GM23338 (cell line): ENCODE measurements around the gene TBCB. TPM values are rescaled to one million over a fixed set of nuclear protein-coding genes. Genes with fewer than 3 reads are reported as not detected.

ENCODE experiments used
- ATAC-seq: fragments of 200-7000 bp; cut with Tn5 transposase; 3 replicates; pipeline ENCODE4 v1.9.1; 2020
- DNase-seq: peaks from one replicate; pipeline ENCODE4 v3.0.0-alpha.2; 2015; ENCODE audit warnings: low spot score
- H2AFZ ChIP-seq: fragments of 200-600 bp; sonication (generic); 2 replicates; pipeline ENCODE4 v1.8.0; 2016; ENCODE audit warnings: antibody characterized with exemption, mild to moderate bottlenecking, moderate library complexity
- H3F3A ChIP-seq: fragments of 200-600 bp; sonication (generic); replicated peaks from 2 replicates; pipeline ENCODE4 v1.8.0; 2017; ENCODE audit warnings: antibody characterized with exemption, mixed run types, low read depth
- H3K27ac ChIP-seq: fragments of 200-600 bp; sonication (generic); 2 replicates; pipeline ENCODE4 v1.6.1; 2016; ENCODE audit warnings: low read depth
- H3K27me3 ChIP-seq: fragments of 200-600 bp; sonication (generic); 2 replicates; pipeline ENCODE4 v1.8.0; 2016; ENCODE audit warnings: mild to moderate bottlenecking, mixed run types, moderate library complexity; ENCODE audit not compliant: insufficient read depth
- H3K36me3 ChIP-seq: fragments of 200-600 bp; sonication (generic); 2 replicates; pipeline ENCODE4 v1.8.0; 2016; ENCODE audit warnings: mild to moderate bottlenecking; ENCODE audit not compliant: insufficient read depth
- H3K4me1 ChIP-seq: fragments of 200-600 bp; sonication (generic); 2 replicates; pipeline ENCODE4 v1.8.0; 2016; ENCODE audit warnings: mild to moderate bottlenecking, moderate library complexity; ENCODE audit not compliant: insufficient read depth
- H3K4me2 ChIP-seq: fragments of 200-600 bp; sonication (generic); 2 replicates; pipeline ENCODE4 v1.7.1; 2017; ENCODE audit warnings: mixed run types
- H3K4me3 ChIP-seq: fragments of 200-600 bp; sonication (generic); 2 replicates; pipeline ENCODE4 v1.6.1; 2016; ENCODE audit warnings: mixed run types
- H3K79me2 ChIP-seq: fragments of 200-600 bp; sonication (generic); replicated peaks from 2 replicates; pipeline ENCODE4 v1.8.0; 2017; ENCODE audit warnings: mild to moderate bottlenecking; ENCODE audit not compliant: insufficient read depth
- H3K9me2 ChIP-seq: fragments of 200-600 bp; sonication (generic); 2 replicates; pipeline ENCODE4 v1.8.0; 2017; ENCODE audit not compliant: insufficient read depth
- H4K20me1 ChIP-seq: fragments of 200-600 bp; sonication (generic); replicated peaks from 2 replicates; pipeline ENCODE4 v1.8.0; 2017; ENCODE audit warnings: mild to moderate bottlenecking; ENCODE audit not compliant: insufficient read depth
- H3K27ac Mint-ChIP-seq: 2 replicates; pipeline ENCODE4 v1.8.0; 2020; ENCODE audit warnings: inconsistent platforms, mild to moderate bottlenecking, moderate library complexity, mixed read lengths
- H3K27me3 Mint-ChIP-seq: 3 replicates; pipeline ENCODE4 v1.8.0; 2022; ENCODE audit warnings: low read depth, mild to moderate bottlenecking, moderate library complexity, mixed read lengths, inconsistent platforms; ENCODE audit not compliant: insufficient read depth, poor library complexity
- H3K36me3 Mint-ChIP-seq: 3 replicates; pipeline ENCODE4 v1.8.0; 2021; ENCODE audit warnings: low read depth, mild to moderate bottlenecking, inconsistent platforms, moderate library complexity, mixed read lengths
- H3K4me1 Mint-ChIP-seq: 3 replicates; pipeline ENCODE4 v1.8.0; 2020; ENCODE audit warnings: mild to moderate bottlenecking, inconsistent platforms, mixed read lengths
- H3K4me3 Mint-ChIP-seq: 3 replicates; pipeline ENCODE4 v1.8.0; 2021; ENCODE audit warnings: moderate library complexity, mild to moderate bottlenecking, inconsistent platforms, mixed read lengths
- H3K9me3 Mint-ChIP-seq: 3 replicates; pipeline ENCODE4 v1.8.0; 2020; ENCODE audit warnings: moderate library complexity, mild to moderate bottlenecking, inconsistent platforms, mixed read lengths
- CREB1 ChIP-seq: fragments of 250-450 bp; sonication (Bioruptor Pico); IDR thresholded peaks from 2 replicates; pipeline ENCODE4 v1.5.0; 2020; ENCODE audit warnings: low read depth, mild to moderate bottlenecking, moderate library complexity
- EZH2 ChIP-seq: fragments of 200-600 bp; sonication (generic); IDR thresholded peaks from one replicate; pipeline ENCODE4 v1.8.0; 2017; ENCODE audit warnings: antibody characterized with exemption, mild to moderate bottlenecking, low read depth; ENCODE audit not compliant: unreplicated experiment
- EZH2phosphoT487 ChIP-seq: fragments of 200-600 bp; sonication (generic); IDR thresholded peaks from one replicate; pipeline ENCODE4 v1.8.1; 2018; ENCODE audit warnings: antibody characterized with exemption; ENCODE audit not compliant: unreplicated experiment
- JUNB ChIP-seq: IDR thresholded peaks from one replicate; pipeline ENCODE4 v1.6.1; 2016; ENCODE audit warnings: antibody characterized with exemption; ENCODE audit not compliant: unreplicated experiment
- NANOG ChIP-seq: IDR thresholded peaks from 2 replicates; pipeline ENCODE4 v1.6.1; 2016; ENCODE audit warnings: antibody characterized with exemption, borderline replicate concordance
- POLR2AphosphoS5 ChIP-seq: IDR thresholded peaks from 2 replicates; pipeline ENCODE4 v1.6.1; 2016; ENCODE audit warnings: antibody characterized with exemption, low read depth
- STAT1 ChIP-seq: IDR thresholded peaks from one replicate; pipeline ENCODE4 v1.6.1; 2016; ENCODE audit warnings: antibody characterized with exemption; ENCODE audit not compliant: unreplicated experiment
- ZNF114 ChIP-seq: fragments of 250-450 bp; sonication (Bioruptor Pico); IDR thresholded peaks from 2 replicates; pipeline ENCODE4 v1.5.0; 2020; ENCODE audit warnings: mild to moderate bottlenecking, moderate library complexity
- ZNF331 ChIP-seq: fragments of 250-450 bp; sonication (Bioruptor Pico); IDR thresholded peaks from 2 replicates; pipeline ENCODE4 v1.5.0; 2020; ENCODE audit warnings: low read depth, mild to moderate bottlenecking, moderate library complexity
- polyA plus RNA-seq: library from polyadenylated mRNA; unstranded; fragments of >200 nt; fragmentation: Nextera tagmentation; extraction: Ambion mirVana; gene quantifications from 2 replicates; pipeline ENCODE4 v1.2.1, GENCODE V29; 2016
- total RNA-seq: library from RNA; depleted of rRNA; stranded (reverse); fragments of >200 nt; shearing (Covaris generic); gene quantifications from 2 replicates; pipeline ENCODE4 v1.2.3, GENCODE V29; 2014
- TF ChIP-seq, protein P1 (sequence below): IDR thresholded peaks from one replicate; pipeline ENCODE4 v1.6.1; 2018; ENCODE audit warnings: antibody characterized with exemption; ENCODE audit not compliant: unreplicated experiment
- TF ChIP-seq, protein P2 (sequence below), 2 experiments: fragments of 200-600 bp in 1 of 2; sonication (generic) in 1 of 2; conservative IDR thresholded peaks; 2 replicates each; pipeline versions ENCODE4 v1.5.1 to v1.6.1; 2016 to 2017; ENCODE audit warnings: antibody characterized with exemption in 2 of 2, low read depth in 2 of 2, mild to moderate bottlenecking in 2 of 2, moderate library complexity in 1 of 2
- TF ChIP-seq, protein P3 (sequence below): IDR thresholded peaks from 2 replicates; pipeline ENCODE4 v1.6.1; 2016; ENCODE audit warnings: antibody characterized with exemption

TBCB gene
- total and polyA plus RNA-seq, 2 experiments from 2014 or later = 275 to 290 TPM

DNA sequence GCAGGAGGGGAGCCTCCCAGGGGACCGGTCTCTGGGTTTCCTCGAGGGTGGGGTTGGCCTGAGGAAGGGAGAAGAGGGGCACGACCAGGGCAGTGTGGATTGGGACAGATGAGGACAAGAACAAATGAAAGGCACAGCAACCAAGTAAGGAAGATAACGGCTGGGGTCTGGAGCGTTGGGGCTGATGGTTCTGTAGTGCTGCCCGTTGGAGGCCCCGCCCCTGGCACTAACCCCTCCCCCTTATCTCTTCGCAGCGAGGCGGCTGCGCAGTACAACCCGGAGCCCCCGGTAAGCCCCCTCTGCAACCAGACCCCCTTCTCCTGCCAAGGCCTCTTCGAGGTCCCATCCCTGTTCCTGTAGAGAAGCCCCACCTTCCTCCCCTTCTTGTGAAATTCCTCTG, 26.8 kb downstream of the TBCB start (continued):
- TF ChIP-seq, protein P1, sequence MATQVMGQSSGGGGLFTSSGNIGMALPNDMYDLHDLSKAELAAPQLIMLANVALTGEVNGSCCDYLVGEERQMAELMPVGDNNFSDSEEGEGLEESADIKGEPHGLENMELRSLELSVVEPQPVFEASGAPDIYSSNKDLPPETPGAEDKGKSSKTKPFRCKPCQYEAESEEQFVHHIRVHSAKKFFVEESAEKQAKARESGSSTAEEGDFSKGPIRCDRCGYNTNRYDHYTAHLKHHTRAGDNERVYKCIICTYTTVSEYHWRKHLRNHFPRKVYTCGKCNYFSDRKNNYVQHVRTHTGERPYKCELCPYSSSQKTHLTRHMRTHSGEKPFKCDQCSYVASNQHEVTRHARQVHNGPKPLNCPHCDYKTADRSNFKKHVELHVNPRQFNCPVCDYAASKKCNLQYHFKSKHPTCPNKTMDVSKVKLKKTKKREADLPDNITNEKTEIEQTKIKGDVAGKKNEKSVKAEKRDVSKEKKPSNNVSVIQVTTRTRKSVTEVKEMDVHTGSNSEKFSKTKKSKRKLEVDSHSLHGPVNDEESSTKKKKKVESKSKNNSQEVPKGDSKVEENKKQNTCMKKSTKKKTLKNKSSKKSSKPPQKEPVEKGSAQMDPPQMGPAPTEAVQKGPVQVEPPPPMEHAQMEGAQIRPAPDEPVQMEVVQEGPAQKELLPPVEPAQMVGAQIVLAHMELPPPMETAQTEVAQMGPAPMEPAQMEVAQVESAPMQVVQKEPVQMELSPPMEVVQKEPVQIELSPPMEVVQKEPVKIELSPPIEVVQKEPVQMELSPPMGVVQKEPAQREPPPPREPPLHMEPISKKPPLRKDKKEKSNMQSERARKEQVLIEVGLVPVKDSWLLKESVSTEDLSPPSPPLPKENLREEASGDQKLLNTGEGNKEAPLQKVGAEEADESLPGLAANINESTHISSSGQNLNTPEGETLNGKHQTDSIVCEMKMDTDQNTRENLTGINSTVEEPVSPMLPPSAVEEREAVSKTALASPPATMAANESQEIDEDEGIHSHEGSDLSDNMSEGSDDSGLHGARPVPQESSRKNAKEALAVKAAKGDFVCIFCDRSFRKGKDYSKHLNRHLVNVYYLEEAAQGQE = no peak
- TF ChIP-seq, protein P2, sequence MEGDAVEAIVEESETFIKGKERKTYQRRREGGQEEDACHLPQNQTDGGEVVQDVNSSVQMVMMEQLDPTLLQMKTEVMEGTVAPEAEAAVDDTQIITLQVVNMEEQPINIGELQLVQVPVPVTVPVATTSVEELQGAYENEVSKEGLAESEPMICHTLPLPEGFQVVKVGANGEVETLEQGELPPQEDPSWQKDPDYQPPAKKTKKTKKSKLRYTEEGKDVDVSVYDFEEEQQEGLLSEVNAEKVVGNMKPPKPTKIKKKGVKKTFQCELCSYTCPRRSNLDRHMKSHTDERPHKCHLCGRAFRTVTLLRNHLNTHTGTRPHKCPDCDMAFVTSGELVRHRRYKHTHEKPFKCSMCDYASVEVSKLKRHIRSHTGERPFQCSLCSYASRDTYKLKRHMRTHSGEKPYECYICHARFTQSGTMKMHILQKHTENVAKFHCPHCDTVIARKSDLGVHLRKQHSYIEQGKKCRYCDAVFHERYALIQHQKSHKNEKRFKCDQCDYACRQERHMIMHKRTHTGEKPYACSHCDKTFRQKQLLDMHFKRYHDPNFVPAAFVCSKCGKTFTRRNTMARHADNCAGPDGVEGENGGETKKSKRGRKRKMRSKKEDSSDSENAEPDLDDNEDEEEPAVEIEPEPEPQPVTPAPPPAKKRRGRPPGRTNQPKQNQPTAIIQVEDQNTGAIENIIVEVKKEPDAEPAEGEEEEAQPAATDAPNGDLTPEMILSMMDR (conservative IDR thresholded peaks at IDR 0.05; ENCODE audit: low read depth in 2 of 2) = no peak
- TF ChIP-seq STAT1 (no peak), JUNB (no peak), ZNF331 (CRISPR knock-in tag) (no peak), ZNF114 (CRISPR knock-in tag) (no peak), POLR2AphosphoS5 (no peak), CREB1 (CRISPR knock-in tag) (no peak), EZH2phosphoT487 (no peak), NANOG (no peak), EZH2 (no peak)

DNA sequence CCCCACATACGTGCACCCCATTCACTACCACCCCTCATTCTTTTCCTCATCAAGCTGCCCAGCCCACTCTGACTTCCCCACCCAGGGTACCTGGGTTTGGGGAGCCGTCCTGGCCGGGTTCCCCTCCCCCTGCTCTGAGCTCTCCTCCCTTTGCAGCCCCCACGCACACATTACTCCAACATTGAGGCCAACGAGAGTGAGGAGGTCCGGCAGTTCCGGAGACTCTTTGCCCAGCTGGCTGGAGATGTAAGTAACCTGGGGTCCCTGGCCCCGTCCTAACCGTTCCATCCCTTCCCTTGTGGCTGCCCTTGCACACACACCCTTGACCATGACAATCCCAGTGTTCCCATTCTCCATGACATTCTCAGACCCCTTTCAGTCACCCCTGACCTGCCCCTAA, 27.2 kb downstream of the TBCB start:
- Mint-ChIP-seq H3K36me3 (peaks cover 56% of the 10 kb centered on the region), H3K4me3 (0 out of 3 replicates have a peak overlapping the region, but pooled peaks have one; percentile 100), H3K27ac (0 out of 2 replicates have a peak overlapping the region, but pooled peaks have one; percentile 40), H3K9me3 (no peaks in the 10 kb centered on the region), H3K4me1 (peaks cover 11% of the 10 kb centered on the region), H3K27me3 (peaks cover 7% of the 10 kb centered on the region)
- no peaks in the 10 kb centered on the region; the same call in 1 of the 2 replicates for H3K4me1 ChIP-seq
- no peaks in the 10 kb centered on the region for H3K27me3 ChIP-seq
- no peaks in the 10 kb centered on the region for H3K9me2 ChIP-seq
- peaks cover 6% of the 10 kb centered on the region for H3K79me2 ChIP-seq
- H3F3A ChIP-seq = peaks cover 9% of the 10 kb centered on the region; the same call in 1 of the 2 replicates
- ATAC-seq (no peak), DNase-seq (no peak)
- H2AFZ ChIP-seq = no peak overlapping the region
- H3K36me3 ChIP-seq = peaks cover 24% of the 10 kb centered on the region
- no peak overlapping the region for H3K27ac ChIP-seq
- H3K4me3 ChIP-seq = no peak overlapping the region
- H4K20me1 ChIP-seq = peaks cover 8% of the 10 kb centered on the region; the same call in 1 of the 2 replicates
- H3K4me2 ChIP-seq = no peak overlapping the region
- TF ChIP-seq EZH2phosphoT487 = no peak
- TF ChIP-seq ZNF114 (CRISPR knock-in tag) = no peak
- TF ChIP-seq ZNF331 (CRISPR knock-in tag) = no peak
- no peak for TF ChIP-seq STAT1
- TF ChIP-seq POLR2AphosphoS5 = no peak
- TF ChIP-seq JUNB = no peak
- TF ChIP-seq CREB1 (CRISPR knock-in tag) = no peak
- TF ChIP-seq, protein P3, sequence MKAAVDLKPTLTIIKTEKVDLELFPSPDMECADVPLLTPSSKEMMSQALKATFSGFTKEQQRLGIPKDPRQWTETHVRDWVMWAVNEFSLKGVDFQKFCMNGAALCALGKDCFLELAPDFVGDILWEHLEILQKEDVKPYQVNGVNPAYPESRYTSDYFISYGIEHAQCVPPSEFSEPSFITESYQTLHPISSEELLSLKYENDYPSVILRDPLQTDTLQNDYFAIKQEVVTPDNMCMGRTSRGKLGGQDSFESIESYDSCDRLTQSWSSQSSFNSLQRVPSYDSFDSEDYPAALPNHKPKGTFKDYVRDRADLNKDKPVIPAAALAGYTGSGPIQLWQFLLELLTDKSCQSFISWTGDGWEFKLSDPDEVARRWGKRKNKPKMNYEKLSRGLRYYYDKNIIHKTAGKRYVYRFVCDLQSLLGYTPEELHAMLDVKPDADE = no peak
- TF ChIP-seq, protein P2 (conservative IDR thresholded peaks at IDR 0.05; ENCODE audit: low read depth in 2 of 2) = no peak
